DMS79 treated with DMSO at 0.1 percent for 48 hours (cell line): ENCODE results near the gene RNF175.
"Not testable (repeated sequence)": the region's sequence is repeated elsewhere in the genome, so short reads cannot be mapped to it uniquely, and the experiment has no call there.

Experiments
- DNase-seq: peaks from one replicate; lab custom pipeline; 2025; lab: John Stamatoyannopoulos, UW

Gene RNF175

GRCh38 chr4:153683763-153684181 lies 76.1 kb downstream of the RNF175 start:
- no peak for DNase-seq

DNA sequence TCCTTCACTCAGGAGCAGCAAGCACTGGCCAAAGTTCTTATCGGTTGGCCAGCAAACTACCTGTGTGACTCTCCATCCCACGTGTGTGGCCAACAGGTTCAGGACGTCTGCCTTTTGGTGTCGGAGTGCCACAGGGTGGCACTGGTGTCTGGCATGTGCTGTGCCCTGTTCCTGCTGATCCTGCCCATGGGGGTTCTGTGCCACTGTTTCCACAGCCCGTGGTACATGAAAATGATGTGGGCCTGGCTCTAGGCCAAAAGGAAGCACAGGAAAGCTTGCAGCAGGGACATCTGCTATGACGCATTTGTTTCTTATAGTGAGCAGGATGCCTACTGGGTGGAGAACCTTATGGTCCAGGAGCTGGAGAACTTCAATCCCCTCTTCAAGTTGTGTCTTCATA lies 80.3 kb downstream of the RNF175 start:
- no peak for DNase-seq

DNA sequence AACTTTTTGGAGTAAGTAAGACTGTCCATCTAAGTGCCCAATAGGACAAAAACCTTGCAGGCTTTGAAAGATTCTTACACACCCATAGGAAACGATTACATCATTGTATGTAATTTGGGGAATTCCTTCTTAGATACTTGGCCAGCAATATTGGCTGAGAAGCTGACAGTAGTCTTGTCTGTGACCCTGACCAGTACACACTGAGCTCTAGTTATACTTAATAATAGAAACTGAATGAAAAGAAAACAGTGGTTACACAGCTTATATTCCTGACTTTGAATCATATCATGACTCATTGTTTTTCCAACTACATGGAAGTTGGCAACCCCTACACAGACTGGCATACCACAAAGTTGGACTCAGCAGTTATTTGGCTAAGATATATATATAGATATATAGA lies 82.8 kb downstream of the RNF175 start:
- no peak for DNase-seq

GRCh38 chr4:153676486-153676885 lies 83.3 kb downstream of the RNF175 start:
- no peak for DNase-seq

- DNase-seq: no peak
These were observed 90.0 kb downstream of the RNF175 start for GRCh38 chr4:153669838-153670237.

GRCh38 chr4:153668647-153669046 lies 91.2 kb downstream of the RNF175 start:
- DNase-seq: no peak

DNA sequence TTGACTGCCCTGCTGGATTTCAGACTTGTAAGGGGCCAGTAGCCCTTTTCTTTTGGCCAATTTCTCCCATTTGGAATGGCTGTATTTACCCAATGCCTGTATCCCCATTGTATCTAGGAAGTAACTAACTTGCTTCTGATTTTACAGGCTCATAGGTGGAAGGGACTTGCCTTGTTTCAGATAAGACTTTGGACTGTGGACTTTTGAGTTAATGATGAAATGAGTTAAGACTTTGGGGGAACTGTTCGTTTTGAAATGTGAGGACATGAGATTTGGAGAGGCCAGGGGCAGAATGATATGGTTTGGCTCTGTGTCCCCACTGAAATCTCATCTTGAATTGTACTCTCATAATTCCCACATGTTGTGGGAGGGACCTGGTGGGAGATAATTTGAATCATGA lies 93.3 kb downstream of the RNF175 start:
- DNase-seq: not testable (repeated sequence)

GRCh38 chr4:153663667-153664066 lies 96.2 kb downstream of the RNF175 start:
- DNase-seq: no peak

GRCh38 chr4:153661908-153662307 lies 97.9 kb downstream of the RNF175 start:
- no peak for DNase-seq

GRCh38 chr4:153661215-153661822 lies 98.5 kb downstream of the RNF175 start:
- no peak for DNase-seq
